ENCODE data around the gene CTSA.

DNA sequence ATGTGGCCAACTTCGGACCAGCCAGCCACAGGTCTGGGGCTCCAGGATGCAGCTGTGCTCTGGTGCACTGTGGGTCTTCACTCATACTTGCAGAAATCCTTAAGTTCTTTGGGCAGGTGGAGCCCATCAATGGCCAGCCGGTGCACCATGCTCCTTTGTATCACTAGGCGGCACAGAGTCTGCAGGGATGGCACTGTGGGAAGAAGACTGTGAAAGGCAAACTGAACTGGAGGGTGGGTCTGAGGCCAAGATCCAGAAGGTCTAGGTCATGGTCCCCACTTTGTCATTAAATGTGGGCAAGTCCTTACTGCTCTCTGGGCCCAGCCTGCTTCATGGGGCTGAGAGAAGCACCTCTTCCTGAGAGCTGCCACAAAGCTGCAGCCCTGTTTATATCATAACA lies 2.5 kb upstream of the CTSA start:
- TF ChIP-seq CTCF (IDR thresholded peaks at IDR 0.05) (no peak), POLR2A (IDR thresholded peaks at IDR 0.05) (no peak)
